H54 (cell line): Measurements from ENCODE around the gene SLC15A1.
A peak's percentile ranks its signal among the peaks of the same experiment; 100 is the strongest.

Source experiments
- DNase-seq: peaks from one replicate; pipeline ENCODE4 v3.0.0; 2011; ENCODE audit warnings: low spot score, mixed read lengths; ENCODE audit not compliant: insufficient read length
- FAIRE-seq: peaks from 3 replicates; lab custom pipeline; 2011; peaks lifted over from hg19 to GRCh38; lab: Jason Lieb, UNC
- POLR2A ChIP-seq: IDR thresholded peaks from 2 replicates; pipeline ENCODE4 v1.6.1; 2011; ENCODE audit warnings: low read depth, mild to moderate bottlenecking, low read length

Gene SLC15A1

DNA sequence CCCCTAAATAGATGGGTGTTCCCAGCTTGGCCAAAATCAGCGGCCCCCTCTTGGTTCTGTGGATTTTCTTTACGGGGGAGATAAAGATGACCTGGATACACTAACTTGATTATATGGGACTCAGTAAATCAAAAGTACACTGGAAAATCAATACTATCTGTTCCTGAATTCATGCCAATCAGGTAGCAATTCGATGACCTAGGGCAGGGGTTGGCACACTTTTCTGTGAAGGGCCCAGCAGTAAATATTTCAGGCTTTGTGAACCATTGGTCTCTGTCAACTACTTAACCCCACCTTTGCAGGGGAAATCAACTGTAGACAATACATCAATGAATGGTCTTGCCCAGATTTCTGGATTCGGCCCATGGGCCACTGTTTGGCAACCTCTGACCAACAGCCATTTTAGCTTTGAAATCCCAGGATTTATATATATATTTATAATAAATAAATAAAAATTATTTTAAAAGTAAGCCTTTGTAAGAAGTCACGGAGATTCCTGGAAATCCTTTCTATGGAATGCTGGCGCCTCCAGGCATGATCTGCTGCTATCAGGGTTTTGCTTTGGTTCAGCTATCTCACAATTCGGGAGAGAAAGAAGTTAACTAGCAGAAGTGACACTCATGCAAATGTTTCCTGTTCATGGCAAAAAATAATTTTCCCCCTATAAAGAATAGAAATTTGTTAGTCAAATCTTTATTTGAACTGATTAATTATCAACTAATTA is 32.8 kb downstream of the SLC15A1 start:
- no peak for DNase-seq
- no peak for TF ChIP-seq POLR2A
- FAIRE-seq, result no peak

DNA sequence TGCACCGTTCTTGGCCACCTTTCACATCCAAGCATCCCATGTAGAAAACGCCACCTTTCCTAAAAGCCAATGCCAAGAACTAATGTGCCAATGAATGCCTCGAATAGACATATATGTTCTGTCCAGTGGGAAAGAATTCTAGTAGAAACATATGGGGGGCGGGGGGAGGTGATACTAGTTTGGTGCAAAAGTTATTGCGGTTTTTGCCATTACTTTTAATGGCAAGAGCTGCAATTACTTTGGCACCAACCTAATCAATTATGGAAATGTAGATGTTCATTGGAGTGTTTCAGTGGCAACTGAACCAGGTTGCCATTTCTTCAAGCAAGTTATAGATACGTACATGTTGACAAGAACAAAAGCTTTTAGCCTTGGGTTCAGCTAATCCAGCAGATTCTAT is 34.6 kb downstream of the SLC15A1 start:
- no peak for FAIRE-seq
- no peak for TF ChIP-seq POLR2A
- DNase-seq, result no peak

DNA sequence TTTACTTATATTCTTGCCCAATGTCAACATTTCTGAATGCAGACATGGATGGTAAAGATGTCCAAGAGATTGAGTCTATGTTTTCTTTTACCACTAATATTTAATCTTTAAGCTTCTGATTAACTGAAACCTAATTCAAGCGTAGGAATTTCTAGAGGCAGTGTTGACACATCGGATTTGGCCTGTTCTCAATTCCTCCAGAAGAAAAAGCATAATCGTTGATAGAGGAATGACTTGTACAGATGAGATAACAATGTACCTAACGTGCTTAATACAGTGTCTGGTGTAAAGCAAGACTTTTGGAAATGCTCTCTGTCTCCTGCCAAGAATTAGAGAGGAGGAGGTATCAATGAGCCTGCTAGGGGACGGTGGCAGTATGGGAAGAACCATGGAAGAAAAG is 35.2 kb downstream of the SLC15A1 start:
- DNase-seq (no peak), FAIRE-seq (peak; percentile 72)
- TF ChIP-seq POLR2A, result no peak

DNA sequence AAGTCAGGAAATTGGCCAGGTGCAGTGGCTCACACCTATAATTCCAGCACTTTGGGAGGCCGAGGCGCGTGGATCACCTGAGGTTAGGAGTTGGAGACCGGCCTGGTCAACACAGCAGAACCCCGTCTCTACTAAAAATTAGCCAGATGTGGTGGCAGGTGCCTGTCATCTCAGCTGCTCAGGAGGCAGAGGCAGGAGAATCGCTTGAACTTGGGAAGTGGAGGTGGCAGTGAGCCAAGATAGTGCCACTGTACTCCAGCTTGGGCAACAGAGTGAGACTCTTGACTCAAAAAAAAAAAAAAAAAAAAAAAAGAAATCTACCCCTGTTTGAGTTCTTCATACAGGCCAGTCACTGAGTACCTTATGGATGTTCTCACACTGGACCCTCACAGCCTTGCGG is 42.0 kb downstream of the SLC15A1 start:
- TF ChIP-seq POLR2A, result no peak

DNA sequence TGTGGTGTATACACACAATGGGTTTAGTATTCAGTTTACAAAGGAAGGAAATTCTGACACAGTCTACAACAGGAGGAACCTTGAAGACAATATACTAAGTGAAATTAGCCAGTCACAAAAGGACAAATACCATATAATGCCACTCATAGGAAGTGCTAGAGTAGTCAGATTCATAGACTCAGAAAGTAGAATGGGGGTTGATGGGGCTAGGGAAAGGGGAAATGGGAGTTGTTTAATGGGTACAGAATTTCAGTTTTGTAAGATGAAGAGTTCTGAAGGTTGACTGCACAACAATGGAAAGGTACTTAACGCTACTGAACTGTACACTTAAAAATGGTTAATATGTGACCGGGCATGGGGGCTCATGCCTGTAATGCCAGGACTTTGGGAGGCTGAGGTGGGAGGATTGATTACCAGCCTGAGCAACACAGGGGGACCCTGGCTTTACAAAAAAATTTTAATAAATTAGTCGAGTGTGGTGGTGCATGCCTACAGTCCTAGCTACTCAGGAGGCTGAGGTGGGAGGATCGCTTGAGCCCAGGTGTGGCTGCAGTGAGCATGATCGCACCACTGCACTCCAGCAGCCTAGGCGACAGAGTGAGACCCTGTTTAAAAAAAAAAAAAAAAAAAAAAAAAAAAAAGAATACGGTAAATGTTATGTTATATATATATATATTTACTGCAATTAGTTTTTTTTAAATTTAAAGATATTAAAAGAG is 45.0 kb downstream of the SLC15A1 start:
- no peak for TF ChIP-seq POLR2A
- no peak for DNase-seq
- no peak for FAIRE-seq

More for the DNA sequence above, 42.0 kb downstream of the SLC15A1 start:
- DNase-seq, result no peak
- FAIRE-seq, result no peak

DNA sequence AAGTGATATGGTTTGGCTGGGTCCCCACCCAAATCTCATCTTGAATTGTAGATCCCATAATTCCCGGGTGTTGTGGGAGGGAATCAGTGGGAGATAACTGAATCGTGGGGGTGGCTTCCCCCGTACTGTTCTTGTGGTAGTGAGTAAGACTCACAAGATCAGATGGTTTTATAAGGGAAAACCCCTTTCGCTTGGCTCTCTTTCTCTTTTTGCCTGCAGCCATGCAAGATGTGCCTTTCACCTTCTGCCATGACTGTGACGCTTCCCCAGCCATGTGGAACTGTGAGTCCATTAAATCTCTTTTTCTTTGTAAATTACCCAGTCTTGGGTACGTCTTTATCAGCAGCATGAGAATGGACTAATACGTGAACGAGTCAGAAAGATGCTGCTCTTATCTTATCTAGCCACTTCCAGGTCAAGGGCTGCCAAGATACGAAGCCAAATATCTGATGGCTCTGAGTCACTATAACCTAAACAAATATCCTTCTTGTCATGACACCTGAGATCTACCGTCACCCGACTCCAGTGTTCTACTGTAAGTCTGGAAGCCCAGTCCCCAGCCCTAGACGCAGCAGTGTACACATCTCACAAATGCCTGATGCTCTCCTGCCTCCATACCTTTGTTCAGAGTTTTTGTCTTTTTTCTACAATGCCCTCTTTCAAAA is 45.9 kb downstream of the SLC15A1 start:
- DNase-seq (no peak), FAIRE-seq (no peak)
- no peak for TF ChIP-seq POLR2A

DNA sequence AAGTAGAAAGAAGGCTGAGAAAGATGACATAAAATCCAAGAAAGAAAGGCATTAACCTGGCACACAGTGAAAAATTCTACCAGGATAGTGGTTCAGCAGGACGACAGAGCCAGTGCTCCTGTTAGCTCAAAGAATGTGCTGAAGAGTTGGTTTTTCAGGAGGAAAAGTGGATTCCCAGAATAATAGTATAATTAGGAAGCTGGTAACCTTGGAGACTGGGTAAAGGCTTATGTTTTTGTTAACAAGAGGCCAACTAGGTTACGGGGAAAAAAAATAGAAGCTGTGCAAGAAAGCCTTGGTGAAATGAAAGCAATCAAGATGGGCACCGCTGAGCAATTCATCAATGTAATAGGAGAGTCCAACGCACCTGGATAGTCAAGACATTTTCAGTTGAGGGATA is 54.7 kb downstream of the SLC15A1 start:
- no peak for TF ChIP-seq POLR2A
- FAIRE-seq (peak; percentile 67), DNase-seq (no peak)

DNA sequence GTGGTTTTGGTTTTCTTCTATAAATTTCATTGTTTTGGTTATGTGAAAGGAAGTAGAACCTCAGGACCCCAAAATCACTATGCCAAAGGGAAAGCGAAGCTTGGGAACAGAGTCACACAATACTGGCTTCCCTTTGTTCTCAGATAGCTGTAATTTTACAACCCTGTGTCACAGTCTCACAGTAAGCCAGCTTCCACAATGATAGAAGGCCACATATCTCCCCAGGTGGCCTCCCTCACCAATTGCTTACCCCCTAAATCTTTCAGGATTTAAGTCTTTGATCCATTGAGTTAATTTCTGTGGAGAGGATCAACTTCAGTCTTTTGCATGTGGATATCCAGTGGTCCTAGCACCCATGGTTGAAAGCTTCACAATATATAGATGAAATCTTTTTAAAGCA is 58.7 kb downstream of the SLC15A1 start:
- no peak for FAIRE-seq
- TF ChIP-seq POLR2A, result no peak
- no peak for DNase-seq

DNA sequence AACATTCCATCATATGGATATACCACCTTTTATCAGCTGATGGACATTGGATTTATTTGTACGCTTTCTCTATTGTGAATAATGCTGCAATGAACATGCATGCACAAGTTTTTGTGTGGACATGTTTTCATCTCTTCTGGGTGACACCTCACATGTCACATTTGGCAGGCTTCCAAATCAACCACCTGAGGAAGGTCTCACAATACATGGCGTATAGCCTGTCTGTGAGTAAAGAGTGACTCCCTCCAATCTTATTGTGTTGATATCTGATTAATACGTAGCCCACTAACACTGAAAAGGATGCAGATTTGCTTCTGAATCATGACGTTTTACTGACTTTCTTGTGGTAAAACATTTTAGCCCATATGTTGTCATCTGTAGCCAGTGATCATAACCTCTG is 61.1 kb downstream of the SLC15A1 start:
- no peak for TF ChIP-seq POLR2A
- FAIRE-seq, result no peak
- DNase-seq, result no peak

DNA sequence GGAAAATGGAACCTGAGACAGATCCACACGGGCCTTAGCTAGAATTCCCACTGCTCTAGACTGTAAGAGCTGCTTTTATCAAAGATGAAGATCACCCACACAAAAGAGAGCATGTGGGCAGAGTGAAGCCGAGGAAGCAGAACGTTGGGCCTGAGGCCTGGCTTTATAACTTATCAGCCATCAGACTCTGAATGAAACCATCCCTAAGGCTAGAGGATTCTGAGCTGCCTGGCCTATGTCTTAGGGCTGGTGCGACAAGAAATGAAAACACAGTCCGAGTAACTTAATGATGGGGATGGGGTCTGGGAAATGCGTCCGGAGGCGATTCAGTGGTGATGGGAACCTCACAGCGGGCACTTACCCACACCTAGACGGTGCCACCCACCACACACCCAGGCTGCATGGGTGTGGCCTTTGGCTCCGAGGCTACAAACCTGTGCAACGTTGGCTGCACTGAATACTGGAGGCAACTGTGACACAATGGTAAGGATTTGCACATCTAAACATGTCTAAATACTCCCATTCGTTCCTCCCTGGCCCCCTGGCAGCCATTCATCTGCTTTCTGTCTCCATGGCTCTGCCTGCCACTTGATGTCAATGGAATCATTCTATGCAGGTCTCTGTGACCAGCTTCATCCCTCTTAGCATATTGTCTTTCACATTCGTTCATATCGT is 62.0 kb downstream of the SLC15A1 start:
- no peak for TF ChIP-seq POLR2A
- no peak for FAIRE-seq
- no peak for DNase-seq

DNA sequence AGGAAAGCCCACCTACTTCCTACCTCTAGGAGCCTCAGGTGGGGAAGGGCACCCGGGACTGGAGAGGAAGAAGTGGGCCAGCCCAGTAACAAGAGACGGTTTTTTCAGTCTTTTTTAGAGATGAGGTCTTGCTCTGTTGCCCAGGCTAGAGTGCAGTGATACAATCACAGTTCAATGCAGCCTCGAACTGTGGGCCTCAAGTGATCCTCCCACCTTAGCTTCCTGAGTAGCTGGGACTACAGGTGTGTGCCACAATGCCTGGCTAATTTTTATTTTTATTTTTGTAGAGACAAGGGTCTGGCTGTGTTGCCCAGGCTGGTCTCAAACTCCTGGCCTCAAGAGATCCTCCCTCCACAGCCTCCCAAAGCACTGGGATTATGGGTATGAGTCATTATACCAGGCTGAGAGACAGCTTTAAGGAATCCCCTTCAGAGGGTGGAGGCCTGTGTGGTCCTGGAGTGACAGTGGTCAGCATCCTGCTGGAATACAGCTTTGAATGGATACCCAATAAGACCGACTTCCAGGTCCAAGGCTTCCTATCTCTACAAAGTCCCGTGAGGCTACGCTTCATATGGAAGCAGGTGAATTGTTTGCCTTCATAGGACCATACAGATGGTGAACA is 63.0 kb downstream of the SLC15A1 start:
- FAIRE-seq, result no peak
- no peak for DNase-seq
- TF ChIP-seq POLR2A, result no peak

DNA sequence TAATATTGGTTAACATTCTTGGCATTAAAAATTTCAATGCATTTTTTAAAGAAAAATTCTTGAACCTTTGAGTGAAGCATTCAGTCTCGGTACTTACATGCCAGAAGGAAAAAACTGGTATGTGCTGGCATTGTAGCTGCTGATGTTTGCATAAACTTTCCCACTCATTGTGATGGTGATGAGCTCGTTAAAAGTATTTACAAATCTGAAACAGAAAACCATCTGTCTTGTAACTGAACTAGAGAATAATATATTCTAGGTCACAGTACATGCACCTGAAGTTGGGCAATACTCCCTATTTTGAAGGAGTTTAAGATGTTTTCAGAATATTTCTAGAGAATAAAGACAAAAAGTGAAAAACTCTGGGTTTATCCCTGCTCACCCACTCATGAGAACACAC is 64.1 kb downstream of the SLC15A1 start:
- no peak for TF ChIP-seq POLR2A
- no peak for DNase-seq
- FAIRE-seq, result no peak

DNA sequence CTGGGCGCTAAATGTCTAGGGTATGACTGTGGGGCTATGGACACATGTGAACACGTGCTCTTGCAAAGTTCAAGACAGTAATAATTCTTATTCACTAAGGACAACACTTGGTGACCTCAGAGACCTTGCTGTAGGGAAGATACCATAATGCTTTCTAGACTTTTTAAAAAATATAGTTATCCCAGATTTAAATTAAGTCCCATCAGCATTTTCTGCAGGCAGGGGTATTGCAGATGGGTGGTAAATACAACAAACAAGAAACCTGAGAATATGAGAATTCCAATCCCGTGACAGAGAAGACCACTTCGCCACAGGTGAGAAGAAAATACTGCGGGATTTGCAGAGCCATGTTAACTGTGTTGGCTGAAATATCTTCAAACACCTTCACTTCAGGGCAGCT is 65.2 kb downstream of the SLC15A1 start:
- TF ChIP-seq POLR2A, result no peak
- no peak for DNase-seq
- FAIRE-seq, result no peak

DNA sequence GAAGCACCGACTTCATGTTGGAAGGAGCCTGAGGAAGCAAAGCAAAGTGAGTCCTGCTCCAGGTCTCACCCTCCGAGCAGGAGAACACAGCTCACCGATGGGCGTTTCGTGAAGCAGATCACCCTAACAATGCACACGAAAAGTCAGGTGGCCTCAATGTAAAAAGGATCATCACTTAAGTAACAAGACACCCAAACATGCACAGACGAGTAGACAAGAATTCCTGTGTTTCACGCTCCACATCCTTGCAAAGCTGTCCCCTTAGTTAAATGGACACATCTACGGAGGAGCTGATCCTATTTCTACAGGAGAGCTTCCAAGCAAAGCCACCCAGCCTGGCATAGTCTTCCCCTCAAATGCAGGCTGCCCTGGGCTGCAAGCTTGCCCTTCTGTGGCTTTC is 66.2 kb downstream of the SLC15A1 start:
- no peak for FAIRE-seq

More for the DNA sequence above, 66.2 kb downstream of the SLC15A1 start:
- no peak for TF ChIP-seq POLR2A
- DNase-seq, result no peak
